KMS-11 (cell line): ENCODE data around the gene TXNDC15.
A peak's percentile ranks its signal among the peaks of the same experiment; 100 is the strongest.

Experiments
- H2AFZ ChIP-seq: fragments of 200-600 bp; sonication (generic); 2 replicates; pipeline ENCODE4 v1.6.1; 2016; ENCODE audit warnings: antibody characterized with exemption, mixed run types, low read depth
- H3K27ac ChIP-seq: fragments of 200-600 bp; sonication (generic); 2 replicates; pipeline ENCODE4 v1.6.1; 2016; ENCODE audit warnings: mild to moderate bottlenecking, mixed run types
- H3K27me3 ChIP-seq: fragments of 200-600 bp; sonication (generic); 2 replicates; pipeline ENCODE4 v1.6.1; 2017; ENCODE audit warnings: mild to moderate bottlenecking, low read depth, mixed run types, moderate library complexity; ENCODE audit not compliant: insufficient read depth
- H3K36me3 ChIP-seq: fragments of 200-600 bp; sonication (generic); 2 replicates; pipeline ENCODE4 v1.6.1; 2017; ENCODE audit warnings: mild to moderate bottlenecking, mixed run types; ENCODE audit not compliant: insufficient read depth
- H3K4me1 ChIP-seq: fragments of 200-600 bp; sonication (generic); 2 replicates; pipeline ENCODE4 v1.6.1; 2016; ENCODE audit warnings: mild to moderate bottlenecking, low read depth, mixed run types; ENCODE audit not compliant: poor library complexity, severe bottlenecking
- H3K4me2 ChIP-seq: fragments of 200-600 bp; sonication (generic); 2 replicates; pipeline ENCODE4 v1.7.0; 2016; ENCODE audit warnings: mild to moderate bottlenecking, mixed run types
- H3K4me3 ChIP-seq: fragments of 200-600 bp; sonication (generic); IDR thresholded peaks from 2 replicates; pipeline ENCODE4 v1.6.1; 2017; ENCODE audit warnings: low read depth, low read length, mixed read lengths; ENCODE audit not compliant: insufficient read depth
- H3K79me2 ChIP-seq: fragments of 200-600 bp; sonication (generic); 2 replicates; pipeline ENCODE4 v1.6.1; 2016; ENCODE audit warnings: low read depth, mixed run types; ENCODE audit not compliant: insufficient read depth
- H3K9ac ChIP-seq: fragments of 200-600 bp; sonication (generic); 2 replicates; pipeline ENCODE4 v1.6.1; 2016; ENCODE audit warnings: mild to moderate bottlenecking, mixed run types
- H4K20me1 ChIP-seq: fragments of 200-600 bp; sonication (generic); 2 replicates; pipeline ENCODE4 v1.6.1; 2016; ENCODE audit warnings: mild to moderate bottlenecking, mixed run types; ENCODE audit not compliant: insufficient read depth
- CTCF ChIP-seq: fragments of 200-600 bp; sonication (generic); conservative IDR thresholded peaks from 2 replicates; pipeline ENCODE4 v1.6.1; 2017; ENCODE audit warnings: low read depth, mild to moderate bottlenecking, antibody characterized with exemption, low read length, moderate library complexity, mixed read lengths

TXNDC15 gene

DNA sequence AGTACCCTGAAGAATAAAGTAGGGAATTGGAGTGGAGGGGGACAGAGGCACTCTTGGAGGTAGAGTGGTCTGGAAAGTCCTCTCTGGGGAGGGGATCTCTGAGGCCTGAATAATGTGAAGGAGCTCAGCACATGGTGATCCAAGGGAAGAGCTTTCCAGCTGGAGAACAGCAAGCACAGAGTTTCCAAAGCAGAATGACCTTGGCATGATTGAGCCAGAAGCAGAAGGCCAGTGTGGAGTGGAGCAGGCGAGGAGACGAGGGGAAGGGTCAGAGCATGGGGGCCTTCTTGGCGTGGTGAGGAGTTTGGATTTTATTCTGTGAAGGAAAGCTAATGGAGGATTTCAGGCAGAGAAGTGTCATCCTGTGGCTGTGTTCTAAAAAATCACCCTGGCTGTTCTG, 39.1 kb downstream of the TXNDC15 start:
- no peak overlapping the region for H3K4me3 ChIP-seq
- H3K36me3 ChIP-seq, result no peaks in the 10 kb centered on the region

DNA sequence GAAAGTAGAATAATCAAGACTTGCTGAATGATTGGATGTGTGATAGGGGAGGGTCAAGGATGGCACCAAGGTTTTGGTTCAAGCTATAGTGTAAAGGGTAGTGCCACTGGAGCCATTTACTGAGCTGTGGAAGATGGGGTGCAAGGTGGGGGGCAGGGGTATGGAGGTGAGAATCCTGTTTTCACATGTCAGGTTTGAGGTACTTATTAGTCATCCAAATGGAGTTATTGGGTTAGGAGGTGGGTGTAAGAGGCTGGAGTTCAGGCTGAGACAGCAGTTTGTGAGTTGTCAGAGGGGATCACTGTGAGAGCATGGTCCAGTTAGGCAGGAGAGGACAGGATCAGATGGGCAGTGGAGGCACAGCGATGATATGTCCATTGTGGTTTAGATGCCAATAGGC, 39.6 kb downstream of the TXNDC15 start:
- no peaks in the 10 kb centered on the region for H4K20me1 ChIP-seq
- no peak overlapping the region for H3K4me2 ChIP-seq
- H3K4me1 ChIP-seq, result no peaks in the 10 kb centered on the region
- H3K36me3 ChIP-seq, result no peaks in the 10 kb centered on the region
- no peaks in the 10 kb centered on the region for H3K79me2 ChIP-seq
- no peak overlapping the region for H2AFZ ChIP-seq
- no peak for TF ChIP-seq CTCF
- H3K27ac ChIP-seq, result no peak overlapping the region
- no peak overlapping the region for H3K4me3 ChIP-seq
- no peak overlapping the region for H3K9ac ChIP-seq
- H3K27me3 ChIP-seq, result no peaks in the 10 kb centered on the region

More for the DNA sequence above, 39.1 kb downstream of the TXNDC15 start:
- Histone ChIP-seq H3K27ac (no peak overlapping the region), H3K27me3 (no peaks in the 10 kb centered on the region), H3K4me2 (no peak overlapping the region), H3K9ac (no peak overlapping the region), H2AFZ (no peak overlapping the region), H3K79me2 (no peaks in the 10 kb centered on the region), H4K20me1 (no peaks in the 10 kb centered on the region), H3K4me1 (peaks cover 5% of the 10 kb centered on the region)
- TF ChIP-seq CTCF, result no peak

DNA sequence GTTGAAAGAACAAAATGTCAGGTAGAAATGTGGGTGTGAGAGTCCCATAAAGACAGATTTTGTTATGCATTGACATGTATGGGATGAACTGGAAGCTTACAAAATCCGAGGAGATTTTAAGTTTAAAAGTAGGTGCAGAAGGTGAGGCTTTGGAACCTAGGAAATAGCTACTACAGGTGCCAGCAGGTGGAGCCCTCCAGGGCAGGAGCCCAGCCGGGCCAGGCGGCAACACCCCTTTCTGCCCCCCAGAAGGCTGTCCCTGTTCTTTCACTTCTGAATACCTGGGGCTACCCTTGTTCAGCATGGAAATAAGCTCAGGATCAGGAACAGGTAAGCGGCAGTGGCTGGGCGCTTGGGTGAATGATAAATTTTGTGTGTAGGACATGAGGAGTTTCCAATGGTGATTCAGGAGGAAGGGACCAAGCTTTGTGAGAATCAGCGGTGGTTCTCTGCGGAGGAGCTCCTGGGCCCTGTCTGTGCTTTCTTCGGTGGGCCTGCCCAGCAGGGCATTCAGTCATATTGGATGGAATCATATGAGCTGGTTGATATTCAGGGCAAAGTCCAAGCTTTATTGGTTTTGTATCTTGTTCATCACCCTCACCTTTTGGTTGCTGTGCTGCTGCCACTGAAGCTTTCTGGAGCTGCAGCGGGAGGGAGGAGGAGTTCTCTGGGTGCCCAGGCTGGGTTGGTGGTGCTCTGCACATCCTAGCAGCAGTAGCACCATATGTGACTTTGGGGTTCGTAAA, 43.1 kb downstream of the TXNDC15 start:
- Histone ChIP-seq H3K36me3 (no peaks in the 10 kb centered on the region), H3K9ac (no peak overlapping the region), H3K4me1 (no peaks in the 10 kb centered on the region), H3K27ac (no peak overlapping the region), H4K20me1 (no peaks in the 10 kb centered on the region), H3K4me3 (no peak overlapping the region), H3K27me3 (no peaks in the 10 kb centered on the region), H2AFZ (no peak overlapping the region), H3K79me2 (no peaks in the 10 kb centered on the region), H3K4me2 (no peak overlapping the region)
- peak; percentile 46 for TF ChIP-seq CTCF

DNA sequence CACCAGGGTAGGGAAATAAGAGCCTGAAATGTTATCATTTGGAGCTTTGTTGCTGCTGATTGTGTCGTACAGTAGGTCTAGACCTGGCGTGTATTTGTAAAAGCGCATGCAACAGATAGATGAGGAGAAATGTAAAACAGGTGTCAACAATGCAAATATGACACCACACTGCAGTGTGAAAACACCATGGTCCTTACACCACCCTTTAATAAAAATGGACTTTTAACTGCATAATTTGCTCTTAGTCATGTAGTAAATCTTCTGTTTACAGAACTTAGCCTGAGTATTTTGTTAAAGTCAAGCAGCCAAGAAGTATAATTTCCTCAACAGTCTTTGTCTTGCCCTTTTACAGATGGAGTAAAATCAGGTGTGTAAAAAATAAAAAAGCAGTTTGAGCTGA, 44.7 kb downstream of the TXNDC15 start:
- H4K20me1 ChIP-seq, result no peaks in the 10 kb centered on the region
- H3K27me3 ChIP-seq, result no peaks in the 10 kb centered on the region
- no peak overlapping the region for H3K9ac ChIP-seq
- no peaks in the 10 kb centered on the region for H3K79me2 ChIP-seq
- H3K4me1 ChIP-seq, result no peaks in the 10 kb centered on the region
- no peak for TF ChIP-seq CTCF
- no peak overlapping the region for H3K4me2 ChIP-seq
- H3K4me3 ChIP-seq, result no peak overlapping the region
- no peaks in the 10 kb centered on the region for H3K36me3 ChIP-seq
- no peak overlapping the region for H2AFZ ChIP-seq
- no peak overlapping the region for H3K27ac ChIP-seq
